ENCODE data around the gene SWSAP1. TPM values are rescaled to one million over a fixed set of nuclear protein-coding genes. Genes with fewer than 3 reads are reported as not detected.

SWSAP1 gene
- total RNA-seq, 1 experiment from 2014 or later, result 4.8 TPM

DNA sequence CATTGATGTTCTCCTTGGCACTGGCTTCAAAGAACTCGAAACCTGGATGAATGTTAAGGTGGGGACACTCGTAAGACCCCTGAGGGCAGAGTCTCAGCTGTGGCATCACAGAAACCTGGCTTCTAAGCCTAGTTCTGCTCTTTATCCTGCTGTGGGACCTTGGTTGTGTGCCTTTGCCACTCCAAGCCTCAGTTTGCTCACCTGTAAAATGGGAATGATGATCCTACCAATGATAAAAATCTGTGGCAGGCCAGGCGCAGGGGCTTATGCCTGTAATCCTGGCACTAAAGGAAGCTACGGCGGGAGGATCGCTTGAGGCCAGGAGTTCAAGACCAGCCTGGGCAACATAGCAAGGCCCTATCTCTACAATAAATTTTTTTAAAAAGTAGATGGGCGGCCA, 48.9 kb upstream of the SWSAP1 start:
- Histone ChIP-seq H3K36me3 (ENCODE audit: low read depth) (no peaks in the 10 kb centered on the region; the same call in 1 of the 2 replicates), H3K4me3 (no peak overlapping the region), H3K4me2 (no peak overlapping the region), H3K27ac (no peak overlapping the region), H3K9me2 (ENCODE audit: insufficient read depth) (no peaks in the 10 kb centered on the region), H3F3A (ENCODE audit: insufficient read depth, low read depth) (peaks cover 36% of the 10 kb centered on the region), H2AFZ (no peak overlapping the region), H3K27me3 (ENCODE audit: insufficient read depth, low read depth) (no peaks in the 10 kb centered on the region), H3K9me3 (ENCODE audit: insufficient read depth, low read depth) (no peaks in the 10 kb centered on the region), H3K4me1 (replicated peaks; ENCODE audit: insufficient read depth) (peaks cover 36% of the 10 kb centered on the region), H4K20me1 (ENCODE audit: insufficient read depth) (no peaks in the 10 kb centered on the region), H3K79me2 (ENCODE audit: low read depth) (no peaks in the 10 kb centered on the region)
- POLR2A ChIA-PET (ENCODE audit: unreplicated experiment), result interaction anchor here (0.6 kb wide), 1 partner anchor 110 kb away, joined by 5 read pairs; the partner anchor contains the start of gene PRKCSH
- DNase-seq, result no peak
- no peak for TF ChIP-seq EZH2 (IDR thresholded peaks at IDR 0.05; ENCODE audit: low read depth)
- TF ChIP-seq, protein P1, sequence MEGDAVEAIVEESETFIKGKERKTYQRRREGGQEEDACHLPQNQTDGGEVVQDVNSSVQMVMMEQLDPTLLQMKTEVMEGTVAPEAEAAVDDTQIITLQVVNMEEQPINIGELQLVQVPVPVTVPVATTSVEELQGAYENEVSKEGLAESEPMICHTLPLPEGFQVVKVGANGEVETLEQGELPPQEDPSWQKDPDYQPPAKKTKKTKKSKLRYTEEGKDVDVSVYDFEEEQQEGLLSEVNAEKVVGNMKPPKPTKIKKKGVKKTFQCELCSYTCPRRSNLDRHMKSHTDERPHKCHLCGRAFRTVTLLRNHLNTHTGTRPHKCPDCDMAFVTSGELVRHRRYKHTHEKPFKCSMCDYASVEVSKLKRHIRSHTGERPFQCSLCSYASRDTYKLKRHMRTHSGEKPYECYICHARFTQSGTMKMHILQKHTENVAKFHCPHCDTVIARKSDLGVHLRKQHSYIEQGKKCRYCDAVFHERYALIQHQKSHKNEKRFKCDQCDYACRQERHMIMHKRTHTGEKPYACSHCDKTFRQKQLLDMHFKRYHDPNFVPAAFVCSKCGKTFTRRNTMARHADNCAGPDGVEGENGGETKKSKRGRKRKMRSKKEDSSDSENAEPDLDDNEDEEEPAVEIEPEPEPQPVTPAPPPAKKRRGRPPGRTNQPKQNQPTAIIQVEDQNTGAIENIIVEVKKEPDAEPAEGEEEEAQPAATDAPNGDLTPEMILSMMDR (conservative IDR thresholded peaks at IDR 0.05), result no peak
- BruUV-seq (replicated peaks), result no TSS peak
- intact Hi-C loops (cut with micrococcal nuclease; ENCODE audit: unreplicated experiment), result loop anchor here (2.0 kb wide), 1 partner anchor 21 kb away; the partner anchor contains the start of genes CCDC159 and TMEM205
- CTCF ChIA-PET, result no interaction called here

DNA sequence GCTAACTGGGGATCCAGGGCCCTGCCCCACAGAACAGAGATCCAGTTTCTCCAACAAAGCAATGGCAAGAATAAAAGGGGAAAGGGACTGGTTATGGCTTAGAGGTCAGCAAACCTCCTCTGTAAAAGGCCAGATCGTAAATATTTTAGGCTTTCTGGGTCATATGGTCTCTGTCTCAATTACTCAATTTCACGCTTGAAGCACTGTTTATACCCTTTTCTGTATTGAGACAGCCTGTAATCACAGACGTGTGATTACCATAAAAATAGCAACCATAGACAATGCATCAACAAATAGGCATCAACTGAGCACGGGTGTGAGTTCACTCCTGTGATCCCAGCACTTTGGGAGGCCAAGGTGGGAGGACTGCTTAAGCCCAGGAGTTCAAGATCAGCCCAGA, 44.3 kb upstream of the SWSAP1 start:
- Histone ChIP-seq H3K4me3 (no peak overlapping the region), H3K9me2 (ENCODE audit: insufficient read depth) (no peaks in the 10 kb centered on the region), H2AFZ (no peak overlapping the region), H3K36me3 (ENCODE audit: low read depth) (peaks cover 19% of the 10 kb centered on the region), H3K9me3 (ENCODE audit: insufficient read depth, low read depth) (no peaks in the 10 kb centered on the region), H3K79me2 (ENCODE audit: low read depth) (no peaks in the 10 kb centered on the region), H3K27ac (no peak overlapping the region), H3K27me3 (ENCODE audit: insufficient read depth, low read depth) (no peaks in the 10 kb centered on the region), H3F3A (ENCODE audit: insufficient read depth, low read depth) (peaks cover 18% of the 10 kb centered on the region), H3K4me1 (replicated peaks; ENCODE audit: insufficient read depth) (peaks cover 4% of the 10 kb centered on the region; the same call in 1 of the 2 replicates), H3K4me2 (no peak overlapping the region), H4K20me1 (ENCODE audit: insufficient read depth) (no peaks in the 10 kb centered on the region)
- no TSS peak for BruUV-seq (replicated peaks)
- TF ChIP-seq, protein P1 (conservative IDR thresholded peaks at IDR 0.05), result no peak
- TF ChIP-seq EZH2 (IDR thresholded peaks at IDR 0.05; ENCODE audit: low read depth), result no peak
- CTCF ChIA-PET, result no interaction called here
- no peak for DNase-seq
- POLR2A ChIA-PET (ENCODE audit: unreplicated experiment), result no interaction called here
- intact Hi-C loops (cut with micrococcal nuclease; ENCODE audit: unreplicated experiment), result no loop called here

DNA sequence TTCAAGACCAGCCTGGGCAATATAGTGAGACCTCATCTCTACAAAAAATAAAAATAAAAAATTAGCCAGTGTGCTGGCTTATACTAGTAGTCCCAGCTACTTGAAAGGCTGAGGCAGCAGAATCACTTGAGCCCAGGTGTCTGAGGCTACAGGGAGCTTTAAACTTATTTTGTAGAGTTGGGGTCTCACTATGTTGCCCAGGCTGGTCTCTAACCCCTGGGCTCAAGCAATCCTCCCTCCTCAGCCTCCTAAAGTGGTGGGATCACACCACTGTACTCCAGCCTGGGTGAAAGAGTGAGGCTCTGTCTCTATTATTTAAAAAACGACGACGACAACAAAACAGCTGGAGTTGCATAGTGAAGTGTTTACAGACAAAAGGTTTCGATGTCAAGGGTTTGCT, 43.0 kb upstream of the SWSAP1 start:
- ChIA-PET POLR2A (ENCODE audit: unreplicated experiment) (no interaction called here), CTCF (no interaction called here)
- DNase-seq, result no peak
- Histone ChIP-seq H3K4me1 (replicated peaks; ENCODE audit: insufficient read depth) (no peaks in the 10 kb centered on the region), H3K36me3 (ENCODE audit: low read depth) (peaks cover 29% of the 10 kb centered on the region), H2AFZ (no peak overlapping the region), H3K9me2 (ENCODE audit: insufficient read depth) (no peaks in the 10 kb centered on the region), H3K9me3 (ENCODE audit: insufficient read depth, low read depth) (no peaks in the 10 kb centered on the region), H4K20me1 (ENCODE audit: insufficient read depth) (no peaks in the 10 kb centered on the region), H3K27ac (no peak overlapping the region), H3K4me2 (no peak overlapping the region), H3F3A (ENCODE audit: insufficient read depth, low read depth) (peaks cover 11% of the 10 kb centered on the region), H3K4me3 (no peak overlapping the region), H3K79me2 (ENCODE audit: low read depth) (no peaks in the 10 kb centered on the region), H3K27me3 (ENCODE audit: insufficient read depth, low read depth) (no peaks in the 10 kb centered on the region)
- TF ChIP-seq, protein P1 (conservative IDR thresholded peaks at IDR 0.05), result no peak
- TF ChIP-seq EZH2 (IDR thresholded peaks at IDR 0.05; ENCODE audit: low read depth), result no peak
- intact Hi-C loops (cut with micrococcal nuclease; ENCODE audit: unreplicated experiment), result no loop called here
- no TSS peak for BruUV-seq (replicated peaks)
